ENCODE measurements around the gene NUDT17.
A peak's percentile ranks its signal among the peaks of the same experiment; 100 is the strongest.

NUDT17 gene

DNA sequence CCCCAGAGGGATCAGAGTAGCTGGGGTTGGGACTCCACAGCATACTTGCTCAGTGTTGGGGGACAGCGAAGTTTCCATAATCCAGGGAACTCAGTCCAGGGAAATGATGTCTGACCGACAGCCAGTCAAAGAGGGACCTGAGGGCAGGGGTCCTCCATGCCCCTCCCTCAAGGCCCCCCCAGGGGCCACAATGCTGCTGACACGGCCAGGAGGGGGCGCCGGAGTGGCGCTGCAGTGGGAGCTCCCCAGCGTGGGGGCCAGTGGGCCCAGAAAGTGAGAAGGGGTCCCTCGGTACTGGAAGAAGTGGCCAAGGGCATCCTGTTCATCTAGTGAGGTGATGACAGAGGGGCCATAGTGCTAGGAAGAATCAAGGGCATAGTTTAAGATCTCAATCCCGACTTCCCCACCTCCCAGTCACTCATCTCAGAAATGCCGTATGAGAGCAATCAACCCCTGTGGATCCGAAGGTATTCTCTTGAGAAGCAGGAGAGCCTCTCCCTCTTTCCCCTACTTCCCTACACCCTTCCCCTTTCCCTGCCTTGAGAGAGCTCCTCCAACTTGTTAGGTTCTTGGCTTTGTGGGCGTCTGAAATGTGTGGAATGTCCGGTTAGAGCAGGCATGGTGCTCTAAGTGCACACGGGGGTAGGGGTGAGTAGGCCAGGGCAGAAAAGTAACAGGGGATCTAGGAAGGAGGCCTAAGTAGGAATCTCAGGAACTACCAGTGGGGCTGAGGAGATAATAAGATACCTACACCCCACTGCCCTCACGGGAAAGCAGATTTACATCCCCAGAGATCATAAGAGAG lies 4.1 kb downstream of the NUDT17 start:
- H3K27me3 ChIP-seq (ENCODE audit: low read depth, low read length) = no peaks in the 10 kb centered on the region
- H3K9me3 ChIP-seq (ENCODE audit: control insufficient read depth in 1 of 2, low read length in 2 of 2) = no peaks in the 10 kb centered on the region
- H3K4me3 ChIP-seq (ENCODE audit: low read depth in 1 of 2, low read length in 2 of 2) = no peak overlapping the region
- H3K36me3 ChIP-seq (ENCODE audit: control insufficient read depth in 1 of 2, insufficient read depth in 2 of 2, low read length in 2 of 2) = peaks cover 36 to 63% of the 10 kb centered on the region in 2 donors
- H3K27ac ChIP-seq (ENCODE audit: low read length) = no peak overlapping the region
- H3K4me1 ChIP-seq (ENCODE audit: control insufficient read depth in 1 of 2, insufficient read depth in 2 of 2, low read length in 2 of 2) = peaks cover 0 to 9% of the 10 kb centered on the region in 2 donors

DNA sequence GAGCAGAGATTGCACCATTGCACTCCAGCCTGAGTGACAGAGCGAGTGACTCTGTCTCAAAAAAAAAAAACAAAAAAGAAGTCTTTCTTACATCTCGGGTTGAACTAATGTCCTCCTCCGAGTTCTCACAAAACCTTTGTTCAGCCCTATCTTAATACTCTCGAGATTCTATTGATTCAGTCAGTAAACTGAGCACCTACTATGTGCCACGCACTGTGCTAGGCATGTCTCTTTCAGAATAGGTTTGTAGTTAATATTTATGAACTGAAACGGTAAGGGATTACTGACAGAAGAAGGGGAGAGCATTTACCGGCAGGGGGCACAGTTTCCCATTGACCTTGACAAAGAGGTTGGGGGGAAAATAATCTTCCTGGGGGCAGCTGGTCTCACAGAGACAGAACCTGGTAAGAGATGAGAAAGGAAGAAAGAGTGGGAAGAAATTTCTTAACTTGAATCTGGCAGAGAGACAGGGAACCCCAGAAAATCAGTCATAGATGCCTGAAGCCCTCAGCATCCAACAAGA lies 10.1 kb downstream of the NUDT17 start:
- H3K27me3 ChIP-seq (ENCODE audit: low read depth, low read length) = no peaks in the 10 kb centered on the region
- H3K4me3 ChIP-seq (ENCODE audit: low read depth in 1 of 2, low read length in 2 of 2) = no peak overlapping the region
- peaks cover 32 to 56% of the 10 kb centered on the region in 2 donors for H3K36me3 ChIP-seq (ENCODE audit: control insufficient read depth in 1 of 2, insufficient read depth in 2 of 2, low read length in 2 of 2)
- peaks cover 14 to 22% of the 10 kb centered on the region in 2 donors for H3K4me1 ChIP-seq (ENCODE audit: control insufficient read depth in 1 of 2, insufficient read depth in 2 of 2, low read length in 2 of 2)
- H3K9me3 ChIP-seq (ENCODE audit: control insufficient read depth in 1 of 2, low read length in 2 of 2) = no peaks in the 10 kb centered on the region
- no peak overlapping the region for H3K27ac ChIP-seq (ENCODE audit: low read length)

DNA sequence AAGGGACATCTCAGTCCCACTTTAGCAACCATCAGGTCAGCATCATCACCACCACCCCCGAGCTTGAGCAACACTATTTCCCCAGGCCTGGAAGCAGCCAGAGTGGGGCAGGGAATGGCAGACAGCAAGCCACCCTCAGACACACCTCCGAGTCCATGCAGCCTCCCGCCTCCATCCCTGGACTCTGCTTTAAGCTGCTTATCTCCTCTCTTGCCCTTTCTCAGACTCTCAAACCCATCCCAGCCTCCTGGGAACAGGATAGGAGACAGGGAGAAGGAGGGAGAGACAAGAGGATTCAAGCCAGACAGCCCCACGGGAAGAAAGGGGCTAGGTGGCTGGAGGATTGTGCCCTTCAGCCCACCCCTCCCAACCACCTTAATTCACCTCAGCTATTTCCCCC lies 11.7 kb downstream of the NUDT17 start:
- no peaks in the 10 kb centered on the region for H3K27me3 ChIP-seq (ENCODE audit: low read depth, low read length)
- H3K4me3 ChIP-seq (ENCODE audit: low read depth in 1 of 2, low read length in 2 of 2) = no peak overlapping the region
- peaks cover 24 to 41% of the 10 kb centered on the region in 2 donors for H3K36me3 ChIP-seq (ENCODE audit: control insufficient read depth in 1 of 2, insufficient read depth in 2 of 2, low read length in 2 of 2)
- H3K9me3 ChIP-seq (ENCODE audit: control insufficient read depth in 1 of 2, low read length in 2 of 2) = no peaks in the 10 kb centered on the region
- peaks cover 14 to 22% of the 10 kb centered on the region in 2 donors for H3K4me1 ChIP-seq (ENCODE audit: control insufficient read depth in 1 of 2, insufficient read depth in 2 of 2, low read length in 2 of 2)
- no peak overlapping the region for H3K27ac ChIP-seq (ENCODE audit: low read length)

DNA sequence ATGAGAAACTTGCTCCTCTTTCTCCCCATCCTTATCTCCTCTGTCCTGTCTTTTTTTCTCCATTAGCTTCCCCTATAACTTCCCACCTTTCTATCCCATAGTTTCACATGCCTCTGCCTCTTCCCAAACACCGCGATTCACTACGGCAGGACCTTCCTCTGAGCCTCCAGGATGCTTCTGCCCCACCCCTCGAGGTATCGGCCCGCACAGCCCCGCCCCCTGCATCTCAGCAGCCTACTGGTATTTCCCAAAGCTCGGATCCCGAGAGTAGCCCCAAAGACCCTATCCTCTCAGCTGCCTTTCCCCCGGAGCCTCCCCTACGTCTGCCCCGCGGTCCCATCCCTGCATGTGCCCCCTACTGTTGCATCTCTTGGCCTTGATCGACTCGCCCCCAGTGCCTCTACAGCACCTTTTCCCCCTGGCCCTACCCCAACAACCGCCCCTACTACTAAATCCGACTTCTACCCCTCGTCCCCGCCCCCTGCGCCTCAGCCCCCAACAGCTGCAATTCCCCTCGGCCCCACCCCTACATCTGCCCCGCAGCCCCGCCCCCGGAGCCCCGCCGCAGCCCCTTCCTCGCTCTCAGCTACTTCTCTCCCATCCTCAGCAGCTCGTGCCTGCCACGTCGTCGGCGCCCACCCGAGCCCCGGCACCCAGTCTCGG lies 12.9 kb downstream of the NUDT17 start:
- Histone ChIP-seq H3K4me3 (ENCODE audit: low read depth in 1 of 2, low read length in 2 of 2) (peak overlapping the region; percentile 88 to 98), H3K36me3 (ENCODE audit: control insufficient read depth in 1 of 2, insufficient read depth in 2 of 2, low read length in 2 of 2) (peaks cover 24 to 36% of the 10 kb centered on the region in 2 donors), H3K27me3 (ENCODE audit: low read depth, low read length) (no peaks in the 10 kb centered on the region), H3K4me1 (ENCODE audit: control insufficient read depth in 1 of 2, insufficient read depth in 2 of 2, low read length in 2 of 2) (peaks cover 14 to 22% of the 10 kb centered on the region in 2 donors), H3K9me3 (ENCODE audit: control insufficient read depth in 1 of 2, low read length in 2 of 2) (no peaks in the 10 kb centered on the region), H3K27ac (ENCODE audit: low read length) (no peak overlapping the region)

DNA sequence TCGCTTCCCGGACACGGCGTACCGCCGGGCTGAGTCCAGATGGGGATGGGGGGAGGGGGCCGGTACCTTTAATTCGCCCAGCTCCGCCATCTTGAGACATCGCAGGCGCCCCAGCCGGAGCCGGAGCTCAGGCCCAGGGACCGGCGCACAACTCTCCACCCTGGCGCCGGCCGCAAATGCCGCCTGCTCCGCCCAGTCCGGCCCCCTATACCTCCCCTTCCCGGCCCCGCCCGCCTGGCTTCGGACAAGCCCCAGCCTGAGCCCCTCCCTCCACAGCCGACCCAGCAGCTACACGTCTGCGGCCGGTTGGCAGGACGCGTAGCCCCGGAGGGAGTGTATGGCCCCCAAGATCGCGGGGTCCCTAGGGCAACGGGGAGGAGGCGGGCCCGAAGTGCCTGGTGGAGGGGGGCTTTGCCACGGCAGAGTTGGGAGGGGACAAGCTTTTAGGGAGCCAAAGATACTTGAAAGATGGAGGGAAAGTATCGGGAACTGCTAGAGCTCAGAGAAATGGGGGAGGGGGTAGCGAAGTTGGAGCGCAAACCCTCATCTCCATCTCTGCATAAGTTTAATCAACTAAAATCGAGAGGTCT lies 13.6 kb downstream of the NUDT17 start, which contains the start of gene PIAS3:
TSS of gene PIAS3 (minus strand) at position 181 of the 590 bp plus-strand sequence. CDS start at position 90, 91 bp downstream.
- Histone ChIP-seq H3K4me1 (ENCODE audit: control insufficient read depth in 1 of 2, insufficient read depth in 2 of 2, low read length in 2 of 2) (peaks cover 14 to 22% of the 10 kb centered on the region in 2 donors), H3K4me3 (ENCODE audit: low read depth in 1 of 2, low read length in 2 of 2) (peak within 1 kb of the TSS; percentile 88 to 98), H3K27me3 (ENCODE audit: low read depth, low read length) (no peaks in the 10 kb centered on the region), H3K36me3 (ENCODE audit: control insufficient read depth in 1 of 2, insufficient read depth in 2 of 2, low read length in 2 of 2) (peaks cover 18 to 30% of the 10 kb centered on the region in 2 donors), H3K27ac (ENCODE audit: low read length) (peak within 1 kb of the TSS; percentile 76), H3K9me3 (ENCODE audit: control insufficient read depth in 1 of 2, low read length in 2 of 2) (no peaks in the 10 kb centered on the region)

DNA sequence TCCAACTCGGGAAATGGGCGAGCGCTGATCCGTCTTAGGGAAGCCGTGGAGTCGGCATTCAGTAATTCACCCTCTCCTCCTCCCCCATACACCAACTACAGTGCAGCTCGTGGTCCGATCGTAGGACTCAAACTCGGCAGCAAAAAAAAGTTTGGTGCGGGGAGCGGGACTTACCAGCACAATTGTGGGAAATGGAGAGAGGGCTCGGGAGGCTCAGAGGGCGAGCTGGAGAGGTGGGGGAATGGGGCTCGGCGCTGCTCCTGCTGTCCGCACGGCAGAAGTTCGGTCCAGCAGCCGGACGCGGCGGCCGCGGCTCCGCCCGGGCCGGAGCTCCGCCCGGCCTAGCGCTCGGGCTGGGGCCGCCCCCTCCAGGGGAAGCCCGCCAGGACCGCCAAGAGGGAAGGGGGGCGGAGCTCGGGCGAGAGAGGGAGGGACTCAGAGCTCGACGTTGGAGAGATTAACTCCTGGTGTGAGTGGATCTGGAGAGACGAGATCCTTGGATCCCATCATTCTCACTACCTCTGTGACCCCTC lies 14.1 kb downstream of the NUDT17 start:
- Histone ChIP-seq H3K4me1 (ENCODE audit: control insufficient read depth in 1 of 2, insufficient read depth in 2 of 2, low read length in 2 of 2) (peaks cover 14 to 22% of the 10 kb centered on the region in 2 donors), H3K27ac (ENCODE audit: low read length) (peak overlapping the region; percentile 76), H3K9me3 (ENCODE audit: control insufficient read depth in 1 of 2, low read length in 2 of 2) (no peaks in the 10 kb centered on the region), H3K36me3 (ENCODE audit: control insufficient read depth in 1 of 2, insufficient read depth in 2 of 2, low read length in 2 of 2) (peaks cover 12 to 25% of the 10 kb centered on the region in 2 donors), H3K27me3 (ENCODE audit: low read depth, low read length) (no peaks in the 10 kb centered on the region), H3K4me3 (ENCODE audit: low read depth in 1 of 2, low read length in 2 of 2) (peak overlapping the region; percentile 88 to 98)

DNA sequence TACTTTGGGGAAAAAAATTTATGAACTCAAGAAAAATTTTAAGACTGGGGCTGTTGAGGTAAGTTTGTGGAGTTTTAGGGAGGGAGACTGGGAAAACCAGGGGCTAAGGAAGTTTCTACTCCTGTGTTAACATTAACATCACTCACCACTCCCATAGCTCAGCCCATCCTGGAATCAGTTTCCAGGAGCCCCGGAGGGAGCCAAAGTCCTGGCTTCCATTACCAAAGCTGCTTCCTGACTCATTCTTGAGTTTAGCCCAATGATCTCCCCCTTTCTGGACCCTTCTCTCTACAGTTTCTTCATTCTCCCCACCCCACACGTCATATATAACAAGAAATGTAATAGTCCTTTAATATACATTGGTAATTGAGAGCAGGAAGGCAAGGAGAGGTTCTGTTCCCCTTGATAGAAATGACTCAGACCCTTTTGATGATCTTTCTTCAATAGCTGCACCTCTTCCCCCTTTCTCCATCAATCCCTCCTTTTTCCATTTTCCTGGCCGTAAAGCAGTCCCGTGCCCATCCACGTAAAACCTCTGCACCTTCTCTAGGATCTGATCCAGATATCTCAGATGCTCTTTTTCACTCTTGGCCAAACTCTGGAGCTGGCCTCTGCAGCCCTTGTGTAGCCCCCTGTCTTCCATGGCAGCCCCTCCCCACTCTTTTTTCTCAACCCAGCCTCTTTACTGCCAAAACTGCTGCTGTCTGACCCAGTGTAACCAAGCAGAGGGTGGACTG lies 18.0 kb downstream of the NUDT17 start:
- Histone ChIP-seq H3K36me3 (ENCODE audit: control insufficient read depth in 1 of 2, insufficient read depth in 2 of 2, low read length in 2 of 2) (no peaks in the 10 kb centered on the region), H3K4me1 (ENCODE audit: control insufficient read depth in 1 of 2, insufficient read depth in 2 of 2, low read length in 2 of 2) (peaks cover 3 to 6% of the 10 kb centered on the region in 2 donors), H3K27me3 (ENCODE audit: low read depth, low read length) (no peaks in the 10 kb centered on the region), H3K4me3 (ENCODE audit: low read depth in 1 of 2, low read length in 2 of 2) (no peak overlapping the region), H3K9me3 (ENCODE audit: control insufficient read depth in 1 of 2, low read length in 2 of 2) (no peaks in the 10 kb centered on the region), H3K27ac (ENCODE audit: low read length) (no peak overlapping the region)

DNA sequence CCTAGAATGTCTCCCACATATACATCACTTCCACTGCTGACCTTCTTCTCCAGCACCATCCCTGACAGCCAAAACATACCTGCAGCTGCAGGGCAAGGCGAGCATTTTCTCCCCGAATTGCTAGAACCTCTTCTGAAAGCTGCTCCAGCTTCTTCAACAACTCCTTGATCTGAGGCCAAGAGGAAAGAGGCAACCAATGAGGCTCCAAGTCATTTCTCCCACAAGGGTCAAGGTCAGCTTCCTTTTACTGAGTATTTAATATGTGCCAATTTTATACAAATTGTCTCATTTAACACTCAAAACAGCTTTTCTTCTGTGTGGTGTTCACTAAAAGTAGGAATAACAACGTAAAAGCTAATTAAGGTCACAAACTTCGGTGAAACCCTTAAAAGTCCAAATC lies 22.8 kb downstream of the NUDT17 start:
- Histone ChIP-seq H3K27me3 (ENCODE audit: low read depth, low read length) (no peaks in the 10 kb centered on the region), H3K4me3 (ENCODE audit: low read depth in 1 of 2, low read length in 2 of 2) (no peak overlapping the region), H3K4me1 (ENCODE audit: control insufficient read depth in 1 of 2, insufficient read depth in 2 of 2, low read length in 2 of 2) (peaks cover 0 to 14% of the 10 kb centered on the region in 2 donors), H3K9me3 (ENCODE audit: control insufficient read depth in 1 of 2, low read length in 2 of 2) (no peaks in the 10 kb centered on the region), H3K27ac (ENCODE audit: low read length) (no peak overlapping the region), H3K36me3 (ENCODE audit: control insufficient read depth in 1 of 2, insufficient read depth in 2 of 2, low read length in 2 of 2) (no peaks in the 10 kb centered on the region)

DNA sequence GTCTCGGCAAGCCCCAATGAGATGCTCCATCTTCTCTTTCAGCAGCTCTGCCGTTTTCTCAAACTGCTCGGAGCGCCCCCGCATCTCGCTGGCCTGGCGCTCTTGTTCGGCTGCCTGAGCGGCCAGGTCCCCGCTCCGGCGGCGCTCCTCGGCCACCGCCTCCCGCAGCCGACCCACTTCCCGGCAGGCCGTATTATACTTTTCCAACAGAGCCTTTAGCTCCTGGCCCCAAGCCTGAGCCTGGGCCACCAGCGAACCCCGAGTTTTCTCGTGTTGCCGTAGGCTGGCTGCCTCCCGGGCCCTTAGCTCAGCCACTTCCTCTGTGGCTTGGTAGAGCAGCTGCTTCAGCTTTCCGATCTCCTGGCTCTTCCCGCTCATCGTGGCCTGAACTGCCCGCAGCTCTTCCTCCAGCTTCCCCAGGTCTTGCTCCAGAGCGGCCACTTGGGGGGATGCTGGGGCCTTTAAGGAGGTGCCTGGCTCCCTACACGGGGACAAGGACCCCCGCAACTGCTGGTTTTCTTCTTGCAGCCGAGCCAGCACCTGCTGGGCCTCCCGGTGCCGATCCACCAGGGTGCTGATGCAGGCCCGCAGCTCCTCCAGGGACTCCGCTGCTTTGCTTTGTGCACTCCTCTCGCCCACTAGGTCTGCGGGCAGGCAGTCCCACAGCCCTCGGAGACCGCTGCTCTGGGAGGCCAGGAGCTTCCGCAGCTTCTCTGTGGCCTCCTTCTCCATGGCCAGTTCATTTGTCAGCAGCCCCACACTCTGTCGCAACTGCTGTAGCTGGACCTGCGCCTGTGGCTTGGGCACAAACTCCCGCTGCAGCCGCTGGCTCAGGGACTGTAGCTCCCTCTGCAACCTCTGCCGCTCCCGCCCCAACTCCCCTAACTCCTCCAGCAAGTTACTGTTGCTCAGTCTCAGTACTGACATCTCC lies 26.8 kb downstream of the NUDT17 start:
- Histone ChIP-seq H3K9me3 (ENCODE audit: control insufficient read depth in 1 of 2, low read length in 2 of 2) (no peaks in the 10 kb centered on the region), H3K27ac (ENCODE audit: low read length) (peak overlapping the region; percentile 63), H3K4me1 (ENCODE audit: control insufficient read depth in 1 of 2, insufficient read depth in 2 of 2, low read length in 2 of 2) (peaks cover 0 to 14% of the 10 kb centered on the region in 2 donors), H3K27me3 (ENCODE audit: low read depth, low read length) (no peaks in the 10 kb centered on the region), H3K36me3 (ENCODE audit: control insufficient read depth in 1 of 2, insufficient read depth in 2 of 2, low read length in 2 of 2) (no peaks in the 10 kb centered on the region), H3K4me3 (ENCODE audit: low read depth in 1 of 2, low read length in 2 of 2) (peak overlapping the region; percentile 68 to 70)

DNA sequence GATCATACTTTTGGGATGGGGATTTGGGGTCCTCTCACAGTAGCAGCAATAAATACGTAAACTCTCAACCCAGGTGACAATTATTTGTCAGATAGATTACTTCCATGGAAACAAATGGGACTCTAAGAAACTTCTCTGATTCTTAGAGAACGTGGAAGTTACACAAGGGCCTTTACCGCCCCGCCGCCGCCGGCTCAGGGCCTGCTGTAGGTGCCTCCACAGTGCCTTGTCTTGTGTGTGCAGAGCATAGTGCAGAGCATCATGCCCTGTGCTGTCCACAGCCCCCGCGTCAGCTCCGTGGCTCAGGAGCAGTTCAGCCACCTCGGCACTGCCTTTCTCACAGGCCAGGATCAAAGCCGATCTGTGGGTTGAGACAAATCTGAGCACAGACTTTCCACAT lies 29.2 kb downstream of the NUDT17 start:
- no peak overlapping the region for H3K27ac ChIP-seq (ENCODE audit: low read length)
- no peaks in the 10 kb centered on the region for H3K27me3 ChIP-seq (ENCODE audit: low read depth, low read length)
- no peak overlapping the region for H3K4me3 ChIP-seq (ENCODE audit: low read depth in 1 of 2, low read length in 2 of 2)
- no peaks in the 10 kb centered on the region for H3K36me3 ChIP-seq (ENCODE audit: control insufficient read depth in 1 of 2, insufficient read depth in 2 of 2, low read length in 2 of 2)
- no peaks in the 10 kb centered on the region for H3K9me3 ChIP-seq (ENCODE audit: control insufficient read depth in 1 of 2, low read length in 2 of 2)
- peaks cover 0 to 14% of the 10 kb centered on the region in 2 donors for H3K4me1 ChIP-seq (ENCODE audit: control insufficient read depth in 1 of 2, insufficient read depth in 2 of 2, low read length in 2 of 2)
